Endothelial cell of umbilical vein (primary cell): ENCODE data around the gene DYRK1A. TPM values are rescaled to one million over a fixed set of nuclear protein-coding genes. Genes with fewer than 3 reads are reported as not detected.

Experiments
- BruUV-seq: library from RNA; stranded (reverse); fragments of 400-500 nt; replicated peaks from 2 replicates; lab custom pipeline; 2021; lab: Mats Ljungman, UMichigan
- CTCF ChIA-PET: fragments of 300-600, 350-600 bp; sonication (Branson Sonifier 250); formaldehyde crosslinking; loops from one replicate; lab custom pipeline; 2021; ENCODE audit warnings: antibody characterized with exemption, inconsistent platforms; lab: Charles Lee
- POLR2A ChIA-PET: fragments of 300-600, 350-600 bp; sonication (Branson Sonifier 250); formaldehyde crosslinking; loops from one replicate; lab custom pipeline; 2021; ENCODE audit warnings: antibody characterized with exemption, inconsistent platforms; lab: Charles Lee
- DNase-seq: peaks from one replicate; pipeline ENCODE4 v3.0.0-alpha.2; 2011; ENCODE audit warnings: low read depth, low spot score
- FAIRE-seq: peaks from 2 replicates; lab custom pipeline; 2011; peaks lifted over from hg19 to GRCh38; lab: Jason Lieb, UNC
- H2AFZ ChIP-seq: 2 replicates; pipeline ENCODE4 v1.6.0; 2012; ENCODE audit warnings: low read depth, low read length, control low read depth, inconsistent platforms
- H3K27ac ChIP-seq: 2 replicates; pipeline ENCODE4 v1.5.1; 2011; ENCODE audit warnings: low read depth, mild to moderate bottlenecking, control low read depth, low read length, moderate library complexity; ENCODE audit not compliant: insufficient read depth
- H3K27me3 ChIP-seq, 2 experiments: 2 replicates each; pipeline versions ENCODE4 v1.6.0 to v1.6.1; 2011; ENCODE audit warnings: low read length in 2 of 2, mixed read lengths in 1 of 2; ENCODE audit not compliant: control insufficient read depth in 2 of 2, insufficient read depth in 2 of 2
- H3K36me3 ChIP-seq, 2 experiments: 2 replicates in 1 of 2; 3 replicates in 1 of 2; pipeline ENCODE4 v1.5.1; 2011; ENCODE audit warnings: low read length in 2 of 2, mild to moderate bottlenecking in 1 of 2, moderate library complexity in 1 of 2; ENCODE audit not compliant: control insufficient read depth in 2 of 2, insufficient read depth in 2 of 2; ENCODE audit errors: extremely low read depth in 1 of 2
- H3K4me1 ChIP-seq: 3 replicates; pipeline ENCODE4 v1.5.1; 2011; ENCODE audit warnings: mild to moderate bottlenecking, low read length; ENCODE audit not compliant: control insufficient read depth, insufficient read depth; ENCODE audit errors: extremely low read depth
- H3K4me2 ChIP-seq: 2 replicates; pipeline ENCODE4 v1.6.1; 2011; ENCODE audit warnings: low read length, control low read depth, mixed read lengths; ENCODE audit not compliant: insufficient read depth
- H3K4me3 ChIP-seq, 3 experiments: fragments of 200-600 bp in 1 of 3; sonication (generic), shearing (Covaris generic) in 1 of 3; replicated peaks in 1 of 3; 2 replicates each; pipeline ENCODE4 v1.5.1; 2011 to 2016; ENCODE audit warnings: control low read depth in 3 of 3, low read length in 3 of 3, mild to moderate bottlenecking in 2 of 3, inconsistent platforms in 1 of 3, low read depth in 1 of 3, moderate library complexity in 1 of 3; ENCODE audit not compliant: insufficient read depth in 1 of 3
- H3K79me2 ChIP-seq: 2 replicates; pipeline ENCODE4 v1.6.0; 2012; ENCODE audit warnings: low read length, inconsistent platforms; ENCODE audit not compliant: control insufficient read depth, insufficient read depth
- H3K9ac ChIP-seq: replicated peaks from 2 replicates; pipeline ENCODE3; 2011; ENCODE audit warnings: low read length, control low read depth; ENCODE audit not compliant: insufficient read depth; ENCODE audit errors: extremely low read depth
- H3K9me1 ChIP-seq: replicated peaks from 3 replicates; pipeline ENCODE4 v1.6.0; 2011; ENCODE audit warnings: mild to moderate bottlenecking, low read length; ENCODE audit not compliant: control insufficient read depth, insufficient read depth; ENCODE audit errors: extremely low read depth
- H3K9me3 ChIP-seq: replicated peaks from 2 replicates; pipeline ENCODE4 v1.5.1; 2012; ENCODE audit warnings: low read length, inconsistent platforms; ENCODE audit not compliant: control insufficient read depth, insufficient read depth
- H4K20me1 ChIP-seq: replicated peaks from 2 replicates; pipeline ENCODE3; 2011; ENCODE audit warnings: mild to moderate bottlenecking, low read length; ENCODE audit not compliant: control insufficient read depth, insufficient read depth; ENCODE audit errors: extremely low read depth
- EZH2 ChIP-seq: IDR thresholded peaks from 2 replicates; pipeline ENCODE4 v1.6.1; 2012; ENCODE audit warnings: borderline replicate concordance, low read depth, mild to moderate bottlenecking, moderate library complexity, low read length, inconsistent platforms; ENCODE audit not compliant: severe bottlenecking
- FOS ChIP-seq: IDR thresholded peaks from 2 replicates; pipeline ENCODE4 v1.6.1; 2011; ENCODE audit warnings: mild to moderate bottlenecking, low read length, moderate library complexity, borderline replicate concordance; ENCODE audit not compliant: insufficient read depth
- GATA2 ChIP-seq: IDR thresholded peaks from 2 replicates; pipeline ENCODE4 v1.7.0; 2011; ENCODE audit warnings: low read depth, mild to moderate bottlenecking, moderate library complexity, mixed read lengths, low read length; ENCODE audit not compliant: insufficient read length, insufficient read depth
- JUN ChIP-seq: IDR thresholded peaks from 2 replicates; pipeline ENCODE4 v1.6.1; 2011; ENCODE audit warnings: borderline replicate concordance, low read depth; ENCODE audit not compliant: insufficient read length, insufficient read depth
- MYC ChIP-seq: IDR thresholded peaks from one replicate; pipeline ENCODE4 v1.6.1; 2011; ENCODE audit warnings: mild to moderate bottlenecking, low read depth, low read length
- POLR2A ChIP-seq: IDR thresholded peaks from 2 replicates; pipeline ENCODE4 v1.6.1; 2012; ENCODE audit warnings: low read depth, mild to moderate bottlenecking, control low read depth, low read length
- POLR2AphosphoS5 ChIP-seq: IDR thresholded peaks from 2 replicates; pipeline ENCODE4 v1.6.1; 2012; ENCODE audit warnings: low read depth, mild to moderate bottlenecking, control low read depth, low read length, moderate library complexity; ENCODE audit not compliant: insufficient read depth
- dilution Hi-C: fragments of 300-500 bp; cut with MboI; formaldehyde crosslinking; loops from one replicate; pipeline ENCODE4 v1.15.0; 2019; ENCODE audit warnings: low sequenced_read_pairs; ENCODE audit not compliant: extremely low pct_ligation_motif_present
- intact Hi-C: fragments of 100-400 bp; cut with micrococcal nuclease; formaldehyde crosslinking; loops from one replicate; pipeline ENCODE4 v1.10.0; 2022
- polyA plus RNA-seq, 4 experiments: library from polyadenylated mRNA; depleted of rRNA in 3 of 4; stranded (reverse) in 3 of 4; unstranded in 1 of 4; fragments of >200 nt; gene quantifications; 2 replicates each; pipeline versions ENCODE4 v1.2.1 to v1.2.3, GENCODE V29; 2011 to 2012; ENCODE audit warnings: missing spikeins in 1 of 4
- total RNA-seq: library from RNA; stranded (reverse); gene quantifications from 2 replicates; pipeline ENCODE4 v1.2.3, GENCODE V29; 2021
- TF ChIP-seq, protein P1 (sequence below), 2 donors: IDR thresholded peaks; 1 replicate in 1 of 2; 2 replicates in 1 of 2; pipeline ENCODE4 v1.5.1; 2011; ENCODE audit warnings: low read length in 2 of 2, mild to moderate bottlenecking in 2 of 2, moderate library complexity in 2 of 2, control low read depth in 1 of 2, inconsistent platforms in 1 of 2, low read depth in 1 of 2; ENCODE audit not compliant: insufficient read depth in 1 of 2; ENCODE audit errors: extremely low read depth in 1 of 2
- TF ChIP-seq, protein P2 (sequence below): IDR thresholded peaks from 2 replicates; pipeline ENCODE4 v1.6.1; 2011; ENCODE audit not compliant: insufficient read depth, insufficient read length

The DYRK1A gene
- total and polyA plus RNA-seq, 2 donors (not counting 3 experiments of a cell fraction or from before 2014, with no cell fraction given) = 51.8 to 53.7 TPM

DNA sequence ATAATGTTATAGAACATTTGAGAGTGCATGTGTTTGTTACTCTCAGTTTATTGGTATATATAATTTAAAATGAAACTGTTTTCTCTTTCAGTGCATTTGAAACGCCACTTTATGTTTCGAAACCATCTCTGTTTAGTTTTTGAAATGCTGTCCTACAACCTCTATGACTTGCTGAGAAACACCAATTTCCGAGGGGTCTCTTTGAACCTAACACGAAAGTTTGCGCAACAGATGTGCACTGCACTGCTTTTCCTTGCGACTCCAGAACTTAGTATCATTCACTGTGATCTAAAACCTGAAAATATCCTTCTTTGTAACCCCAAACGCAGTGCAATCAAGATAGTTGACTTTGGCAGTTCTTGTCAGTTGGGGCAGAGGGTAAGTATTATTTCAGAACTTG lies 123.5 kb downstream of the DYRK1A start:
- TF ChIP-seq GATA2 (no peak), MYC (no peak), POLR2AphosphoS5 (no peak), EZH2 (no peak), POLR2A (no peak), JUN (no peak), FOS (no peak)
- TF ChIP-seq, protein P1, sequence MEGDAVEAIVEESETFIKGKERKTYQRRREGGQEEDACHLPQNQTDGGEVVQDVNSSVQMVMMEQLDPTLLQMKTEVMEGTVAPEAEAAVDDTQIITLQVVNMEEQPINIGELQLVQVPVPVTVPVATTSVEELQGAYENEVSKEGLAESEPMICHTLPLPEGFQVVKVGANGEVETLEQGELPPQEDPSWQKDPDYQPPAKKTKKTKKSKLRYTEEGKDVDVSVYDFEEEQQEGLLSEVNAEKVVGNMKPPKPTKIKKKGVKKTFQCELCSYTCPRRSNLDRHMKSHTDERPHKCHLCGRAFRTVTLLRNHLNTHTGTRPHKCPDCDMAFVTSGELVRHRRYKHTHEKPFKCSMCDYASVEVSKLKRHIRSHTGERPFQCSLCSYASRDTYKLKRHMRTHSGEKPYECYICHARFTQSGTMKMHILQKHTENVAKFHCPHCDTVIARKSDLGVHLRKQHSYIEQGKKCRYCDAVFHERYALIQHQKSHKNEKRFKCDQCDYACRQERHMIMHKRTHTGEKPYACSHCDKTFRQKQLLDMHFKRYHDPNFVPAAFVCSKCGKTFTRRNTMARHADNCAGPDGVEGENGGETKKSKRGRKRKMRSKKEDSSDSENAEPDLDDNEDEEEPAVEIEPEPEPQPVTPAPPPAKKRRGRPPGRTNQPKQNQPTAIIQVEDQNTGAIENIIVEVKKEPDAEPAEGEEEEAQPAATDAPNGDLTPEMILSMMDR (IDR thresholded peaks at IDR 0.05; ENCODE audit: extremely low read depth in 1 of 2, insufficient read depth in 1 of 2, low read depth in 1 of 2, low read length in 2 of 2) = no peak
- TF ChIP-seq, protein P2, sequence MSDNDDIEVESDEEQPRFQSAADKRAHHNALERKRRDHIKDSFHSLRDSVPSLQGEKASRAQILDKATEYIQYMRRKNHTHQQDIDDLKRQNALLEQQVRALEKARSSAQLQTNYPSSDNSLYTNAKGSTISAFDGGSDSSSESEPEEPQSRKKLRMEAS = no peak
- ChIA-PET POLR2A (no interaction called here), CTCF (no interaction called here)
- no peaks in the 10 kb centered on the region for H3K27me3 ChIP-seq
- no peak overlapping the region for H2AFZ ChIP-seq
- no peak overlapping the region for H3K4me2 ChIP-seq
- no peaks in the 10 kb centered on the region for H3K9me1 ChIP-seq
- no peak overlapping the region for H3K4me3 ChIP-seq
- DNase-seq = no peak
- no peaks in the 10 kb centered on the region for H3K79me2 ChIP-seq
- no TSS peak for BruUV-seq
- FAIRE-seq = no peak
- dilution Hi-C loops = no loop called here
- no peak overlapping the region for H3K9ac ChIP-seq
- H3K9me3 ChIP-seq = no peaks in the 10 kb centered on the region
- H4K20me1 ChIP-seq = no peaks in the 10 kb centered on the region
- no peak overlapping the region for H3K27ac ChIP-seq
- H3K4me1 ChIP-seq = no peaks in the 10 kb centered on the region
- intact Hi-C loops = no loop called here
- H3K36me3 ChIP-seq = peaks cover 2 to 13% of the 10 kb centered on the region in 2 experiments
